ENCODE data around the gene SLC16A3. TPM values are rescaled to one million over a fixed set of nuclear protein-coding genes. Genes with fewer than 3 reads are reported as not detected.

Gene SLC16A3
- total and polyA plus RNA-seq, 2 of the 4 experiments (the other 2 are of a cell fraction), result 49.1 to 181 TPM

DNA sequence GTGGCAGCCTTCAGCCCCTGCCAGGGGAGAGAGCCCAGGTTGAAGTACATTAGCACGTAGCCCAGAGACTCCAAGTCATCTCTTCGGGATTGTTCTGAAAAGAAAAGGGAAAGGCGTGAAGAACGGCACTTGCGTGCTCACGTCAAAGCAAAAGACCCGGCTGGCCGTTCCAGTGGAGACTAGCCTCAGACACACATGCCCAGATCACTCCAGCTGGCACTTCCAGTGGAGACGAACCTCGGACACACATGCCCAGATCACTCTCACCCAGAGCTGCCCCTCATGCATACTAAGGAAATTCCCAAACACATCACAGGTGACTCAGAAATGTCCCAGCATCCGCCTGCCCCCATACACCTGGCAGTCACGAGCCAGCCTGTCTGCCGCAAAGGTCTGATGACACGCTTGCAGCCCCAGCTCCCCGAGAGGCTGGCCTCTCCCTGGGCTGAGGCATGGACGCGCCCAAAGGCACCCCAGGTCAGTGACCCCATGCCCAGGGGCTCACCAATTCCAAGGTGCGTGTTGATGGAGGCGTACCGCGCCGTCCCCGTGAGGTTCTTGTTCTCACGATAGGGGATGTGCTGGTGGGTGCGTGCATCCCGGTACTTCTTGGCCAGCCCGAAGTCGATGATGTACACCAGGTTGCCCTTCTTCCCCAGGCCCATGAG lies 23.8 kb downstream of the SLC16A3 start:
- dilution Hi-C loops (cut with HindIII; ENCODE audit: low sequenced_read_pairs, unreplicated experiment), result no loop called here
- 95% methylated on average over 12 of the region's 28 CpGs; no CpG with 5 or more reads in 1 of the 2 experiments for WGBS, 2 experiments (ENCODE audit: extremely low coverage in 2 of 2, insufficient read length in 1 of 2)
- in situ Hi-C loops (cut with MboI; ENCODE audit: low sequenced_read_pairs), result no loop called here
- Histone ChIP-seq H4K91ac (ENCODE audit: insufficient read depth, low read depth, low read length) (no peak overlapping the region), H2BK120ac (ENCODE audit: low read depth, low read length) (no peak overlapping the region), H3K9me1 (ENCODE audit: insufficient read depth, low read length) (no peaks in the 10 kb centered on the region), H3K36me3 (ENCODE audit: control insufficient read depth, insufficient read depth, low read length) (peaks cover 79% of the 10 kb centered on the region), H3K18ac (ENCODE audit: low read depth, low read length) (no peak overlapping the region), H3K79me1 (ENCODE audit: low read depth in 1 of 2, low read length in 2 of 2) (peaks cover 34 to 81% of the 10 kb centered on the region in 2 experiments), H4K20me1 (ENCODE audit: insufficient read depth, low read length) (peaks cover 84% of the 10 kb centered on the region), H2BK20ac (ENCODE audit: low read depth, low read length) (no peak overlapping the region), H2AK5ac (ENCODE audit: low read depth, low read length) (no peak overlapping the region), H3K4me3 (ENCODE audit: insufficient read depth, low read depth, low read length) (no peak overlapping the region), H3K4me1 (ENCODE audit: control insufficient read depth, insufficient read depth, low read length) (no peaks in the 10 kb centered on the region), H3K9ac (ENCODE audit: low read depth, low read length) (no peak overlapping the region), H3K23ac (ENCODE audit: low read depth, low read length) (no peak overlapping the region), H4K8ac (ENCODE audit: low read depth in 2 of 2, low read length in 2 of 2) (no peak overlapping the region), H3K56ac (ENCODE audit: extremely low read depth, insufficient read depth, low read length) (no peak overlapping the region), H3K4me2 (ENCODE audit: low read depth, low read length) (no peak overlapping the region), H3K27me3 (ENCODE audit: control insufficient read depth, insufficient read depth, low read length) (no peaks in the 10 kb centered on the region), H2AFZ (replicated peaks; ENCODE audit: low read length, poor library complexity) (no peak overlapping the region), H2BK15ac (ENCODE audit: low read depth, low read length) (no peak overlapping the region), H3K4ac (ENCODE audit: low read depth, low read length) (no peak overlapping the region), H3K27ac (ENCODE audit: insufficient read depth, low read length) (no peak overlapping the region), H3K14ac (replicated peaks; ENCODE audit: low read depth, low read length) (no peak overlapping the region), H3K9me3 (ENCODE audit: control insufficient read depth, insufficient read depth, low read length) (no peaks in the 10 kb centered on the region), H2AK9ac (replicated peaks; ENCODE audit: low read depth, low read length, poor library complexity) (no peak overlapping the region), H4K5ac (ENCODE audit: low read depth, low read length) (no peak overlapping the region), H2BK5ac (ENCODE audit: low read depth, low read length, poor library complexity, severe bottlenecking) (no peak overlapping the region)
- ATAC-seq (ENCODE audit: low read depth) (no peak), DNase-seq (no peak)
- ChIA-PET CTCF (no interaction called here), POLR2A (ENCODE audit: unreplicated experiment) (no interaction called here)
- no peak for TF ChIP-seq MAFK (IDR thresholded peaks at IDR 0.05; ENCODE audit: low read depth, low read length)
- no peak for TF ChIP-seq RCOR1 (IDR thresholded peaks at IDR 0.05; ENCODE audit: insufficient replicate concordance, low read length)
- no peak for TF ChIP-seq FOS (IDR thresholded peaks at IDR 0.05; ENCODE audit: low read depth, low read length)
- no peak for TF ChIP-seq RFX5 (IDR thresholded peaks at IDR 0.05; ENCODE audit: low read depth, low read length)
- TF ChIP-seq RAD21 (IDR thresholded peaks at IDR 0.05; ENCODE audit: low read length), result no peak
- no peak for TF ChIP-seq MXI1 (IDR thresholded peaks at IDR 0.05; ENCODE audit: borderline replicate concordance, low read depth, low read length)
- TF ChIP-seq, protein P1, sequence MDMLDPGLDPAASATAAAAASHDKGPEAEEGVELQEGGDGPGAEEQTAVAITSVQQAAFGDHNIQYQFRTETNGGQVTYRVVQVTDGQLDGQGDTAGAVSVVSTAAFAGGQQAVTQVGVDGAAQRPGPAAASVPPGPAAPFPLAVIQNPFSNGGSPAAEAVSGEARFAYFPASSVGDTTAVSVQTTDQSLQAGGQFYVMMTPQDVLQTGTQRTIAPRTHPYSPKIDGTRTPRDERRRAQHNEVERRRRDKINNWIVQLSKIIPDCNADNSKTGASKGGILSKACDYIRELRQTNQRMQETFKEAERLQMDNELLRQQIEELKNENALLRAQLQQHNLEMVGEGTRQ (IDR thresholded peaks at IDR 0.05; ENCODE audit: low read depth, low read length), result no peak
- TF ChIP-seq, protein P2, sequence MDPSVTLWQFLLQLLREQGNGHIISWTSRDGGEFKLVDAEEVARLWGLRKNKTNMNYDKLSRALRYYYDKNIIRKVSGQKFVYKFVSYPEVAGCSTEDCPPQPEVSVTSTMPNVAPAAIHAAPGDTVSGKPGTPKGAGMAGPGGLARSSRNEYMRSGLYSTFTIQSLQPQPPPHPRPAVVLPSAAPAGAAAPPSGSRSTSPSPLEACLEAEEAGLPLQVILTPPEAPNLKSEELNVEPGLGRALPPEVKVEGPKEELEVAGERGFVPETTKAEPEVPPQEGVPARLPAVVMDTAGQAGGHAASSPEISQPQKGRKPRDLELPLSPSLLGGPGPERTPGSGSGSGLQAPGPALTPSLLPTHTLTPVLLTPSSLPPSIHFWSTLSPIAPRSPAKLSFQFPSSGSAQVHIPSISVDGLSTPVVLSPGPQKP (IDR thresholded peaks at IDR 0.05; ENCODE audit: borderline replicate concordance, low read depth, low read length), result no peak
- no peak for TF ChIP-seq CEBPB (IDR thresholded peaks at IDR 0.05; ENCODE audit: low read depth, low read length)
- TF ChIP-seq MAZ (IDR thresholded peaks at IDR 0.05; ENCODE audit: borderline replicate concordance, low read depth, low read length), result no peak
- TF ChIP-seq, protein P3, sequence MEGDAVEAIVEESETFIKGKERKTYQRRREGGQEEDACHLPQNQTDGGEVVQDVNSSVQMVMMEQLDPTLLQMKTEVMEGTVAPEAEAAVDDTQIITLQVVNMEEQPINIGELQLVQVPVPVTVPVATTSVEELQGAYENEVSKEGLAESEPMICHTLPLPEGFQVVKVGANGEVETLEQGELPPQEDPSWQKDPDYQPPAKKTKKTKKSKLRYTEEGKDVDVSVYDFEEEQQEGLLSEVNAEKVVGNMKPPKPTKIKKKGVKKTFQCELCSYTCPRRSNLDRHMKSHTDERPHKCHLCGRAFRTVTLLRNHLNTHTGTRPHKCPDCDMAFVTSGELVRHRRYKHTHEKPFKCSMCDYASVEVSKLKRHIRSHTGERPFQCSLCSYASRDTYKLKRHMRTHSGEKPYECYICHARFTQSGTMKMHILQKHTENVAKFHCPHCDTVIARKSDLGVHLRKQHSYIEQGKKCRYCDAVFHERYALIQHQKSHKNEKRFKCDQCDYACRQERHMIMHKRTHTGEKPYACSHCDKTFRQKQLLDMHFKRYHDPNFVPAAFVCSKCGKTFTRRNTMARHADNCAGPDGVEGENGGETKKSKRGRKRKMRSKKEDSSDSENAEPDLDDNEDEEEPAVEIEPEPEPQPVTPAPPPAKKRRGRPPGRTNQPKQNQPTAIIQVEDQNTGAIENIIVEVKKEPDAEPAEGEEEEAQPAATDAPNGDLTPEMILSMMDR (conservative IDR thresholded peaks at IDR 0.05; ENCODE audit: low read depth, low read length), result no peak
- no peak for TF ChIP-seq SMC3 (IDR thresholded peaks at IDR 0.05; ENCODE audit: low read depth, low read length)
- TF ChIP-seq CHD1 (IDR thresholded peaks at IDR 0.05; ENCODE audit: low read depth, low read length), result no peak
- no peak for TF ChIP-seq BHLHE40 (IDR thresholded peaks at IDR 0.05; ENCODE audit: low read depth, low read length)
- no peak for TF ChIP-seq POLR2A (IDR thresholded peaks at IDR 0.05; ENCODE audit: low read depth, low read length)
- TF ChIP-seq NFE2L2 (IDR thresholded peaks at IDR 0.05; ENCODE audit: low read depth, low read length), result no peak
- no TSS peak for BruUV-seq (replicated peaks)
- intact Hi-C loops (cut with micrococcal nuclease), result no loop called here
